ENCODE data around the gene PDAP1.

DNA sequence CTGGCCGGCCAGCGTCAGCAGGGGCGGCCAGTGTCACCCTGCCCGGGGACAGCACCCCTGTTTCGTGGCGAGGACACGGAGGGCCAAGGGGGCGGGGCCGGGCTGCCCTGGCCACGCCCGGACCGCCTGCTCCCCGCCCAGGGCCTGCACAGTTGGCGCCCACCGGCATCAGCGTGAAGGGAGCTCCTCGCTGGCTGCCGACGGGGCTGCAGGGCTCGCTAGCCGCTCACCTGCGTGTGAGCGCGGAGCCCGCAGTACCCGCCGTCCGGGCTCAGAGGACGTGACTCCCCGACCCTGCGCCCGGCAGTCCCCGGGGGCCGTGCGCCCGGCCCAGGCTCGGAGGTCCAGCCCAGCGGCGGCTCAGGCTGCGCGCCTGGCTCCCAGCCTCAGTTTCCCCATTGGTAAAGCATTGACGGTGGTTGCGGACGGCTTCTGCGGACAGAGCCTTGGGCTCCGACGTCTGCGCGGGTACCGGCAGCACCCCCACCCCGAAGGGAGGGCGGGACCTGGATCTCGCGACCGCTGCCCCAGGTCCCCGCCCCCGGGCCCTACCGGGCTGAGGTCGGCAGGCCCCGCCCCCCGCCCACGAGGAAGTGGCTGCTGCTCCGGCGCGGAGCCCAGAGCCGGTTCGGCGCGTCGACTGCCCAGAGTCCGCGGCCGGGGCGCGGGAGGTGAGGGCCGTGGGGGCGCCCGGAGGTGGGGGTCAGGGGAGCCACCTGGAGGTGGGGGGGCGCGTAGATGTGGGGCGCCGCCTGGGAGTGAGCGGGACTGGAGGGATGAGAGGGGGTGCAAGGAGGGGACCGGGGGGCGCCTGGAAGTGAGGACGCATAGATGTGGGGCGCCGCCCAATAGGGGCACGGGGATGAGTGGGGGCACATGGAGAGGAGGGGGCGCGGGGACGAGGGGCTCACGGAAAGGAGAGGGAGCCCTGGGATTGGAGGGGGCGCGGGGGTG, 34.0 kb downstream of the PDAP1 start, which contains the start of gene ARPC1B:
- TF ChIP-seq EZH2phosphoT487 (IDR thresholded peaks at IDR 0.05; ENCODE audit: insufficient read depth, low read depth) (no peak), EZH2 (IDR thresholded peaks at IDR 0.05; ENCODE audit: insufficient read depth, poor library complexity, severe bottlenecking) (no peak)

All from GM23248 (cell line).